Fibroblast of peridontal ligament (primary cell): ENCODE data around the gene ROPN1B.

ENCODE experiments used
- DNase-seq: peaks from one replicate; pipeline ENCODE4 v3.0.0-alpha.2; 2010; ENCODE audit errors: extremely low read depth

ROPN1B gene

DNA sequence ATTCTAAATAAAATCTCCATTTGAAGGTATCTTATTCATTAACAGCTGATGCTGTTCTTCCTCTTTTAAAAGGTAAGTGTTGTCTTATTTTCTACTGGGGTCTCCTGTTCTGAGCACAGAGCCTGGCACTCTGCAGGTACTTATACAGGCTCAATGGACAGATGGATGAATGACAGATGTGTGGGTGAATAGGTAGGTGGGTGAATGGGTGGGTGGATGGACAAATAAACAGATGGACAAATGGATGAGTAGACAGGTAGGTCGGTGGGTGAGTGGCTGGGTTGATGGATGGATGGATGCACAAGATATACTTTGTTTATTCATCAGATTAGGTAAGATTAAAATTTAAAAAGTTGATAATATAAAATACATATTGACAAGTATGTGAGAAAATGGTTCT, 61.5 kb downstream of the ROPN1B start:
- no peak for DNase-seq

DNA sequence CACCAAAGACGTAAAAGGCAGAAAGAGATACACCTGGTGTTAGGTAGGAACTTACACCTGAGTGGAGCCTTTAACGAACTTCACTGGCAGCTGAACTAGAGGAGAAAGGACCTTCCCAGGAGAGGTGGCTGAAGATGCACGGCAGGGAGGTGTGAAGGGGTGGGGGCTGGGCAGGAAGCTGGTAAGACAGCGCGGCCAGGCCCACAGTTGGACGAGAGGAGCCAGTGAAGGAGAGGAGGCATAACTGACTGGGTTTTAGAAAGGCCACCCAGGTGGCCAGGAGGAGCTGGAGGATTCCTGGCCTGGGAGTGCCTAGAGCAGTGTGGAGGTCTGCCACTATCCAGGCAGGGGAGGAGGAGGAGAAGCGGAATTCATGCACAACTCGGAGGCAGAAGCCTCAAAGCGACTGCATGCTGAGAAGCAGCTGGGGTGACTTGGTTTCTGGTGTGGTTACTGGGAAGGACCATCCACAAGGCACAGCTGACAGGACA, 63.0 kb downstream of the ROPN1B start:
- no peak for DNase-seq
